Upper lobe of left lung (tissue), 4 donors: ENCODE results near the gene RIMBP2.

Experiments used
- CTCF ChIP-seq, 6 experiments: fragments of 450-650 bp in 4 of 6; fragments of 200-600 bp in 2 of 6; sonication (generic) in 2 of 6; IDR thresholded peaks; one replicate each; pipeline ENCODE4 v1.5.1; 2016 to 2019; ENCODE audit warnings: antibody characterized with exemption in 6 of 6
- POLR2A ChIP-seq, 4 donors: fragments of 450-650 bp; IDR thresholded peaks; one replicate each; pipeline ENCODE4 v1.5.1; 2016 to 2017; ENCODE audit warnings: antibody characterized with exemption in 4 of 4, mild to moderate bottlenecking in 2 of 4
- POLR2AphosphoS5 ChIP-seq, 2 donors: sonication (generic); formaldehyde crosslinking; IDR thresholded peaks; one replicate each; pipeline ENCODE4 v1.5.1; 2017; ENCODE audit warnings: antibody characterized with exemption in 2 of 2

- TF ChIP-seq POLR2AphosphoS5 (IDR thresholded peaks at IDR 0.05), result no peak
- TF ChIP-seq CTCF (IDR thresholded peaks at IDR 0.05), result no peak
- no peak for TF ChIP-seq POLR2A (IDR thresholded peaks at IDR 0.05)
Observed at GRCh38 chr12:130587966-130588365, 128.1 kb downstream of the RIMBP2 start.
